Effector memory CD8-positive, alpha-beta T cell (primary cell): Measurements from ENCODE around the gene SERP1.

Experiments
- ATAC-seq: fragments of 150-1000 bp; cut with Tn5 transposase; replicated peaks from 2 replicates; pipeline ENCODE4 v1.10.0; 2021; ENCODE audit warnings: mild to moderate bottlenecking, moderate library complexity
- DNase-seq, 3 experiments: peaks; one replicate each; pipeline ENCODE4 v3.0.0; 2021
- H3K27ac Mint-ChIP-seq, 2 donors: one replicate each; pipeline ENCODE4 v1.8.0; 2022; ENCODE audit warnings: mild to moderate bottlenecking in 2 of 2, mixed read lengths in 2 of 2, moderate library complexity in 2 of 2
- H3K27me3 Mint-ChIP-seq, 2 donors: one replicate each; pipeline ENCODE4 v1.8.0; 2022; ENCODE audit warnings: mixed read lengths in 2 of 2
- H3K36me3 Mint-ChIP-seq: one replicate; pipeline ENCODE4 v1.8.0; 2022; ENCODE audit warnings: mild to moderate bottlenecking, moderate library complexity, mixed read lengths; ENCODE audit not compliant: insufficient read depth
- H3K4me1 Mint-ChIP-seq, 2 donors: one replicate each; pipeline ENCODE4 v1.8.0; 2022; ENCODE audit warnings: low read depth in 2 of 2, mixed read lengths in 2 of 2
- H3K4me3 Mint-ChIP-seq, 2 donors: one replicate each; pipeline ENCODE4 v1.8.0; 2022; ENCODE audit warnings: mild to moderate bottlenecking in 2 of 2, mixed read lengths in 2 of 2, moderate library complexity in 2 of 2
- H3K9me3 Mint-ChIP-seq, 2 donors: one replicate each; pipeline ENCODE4 v1.8.0; 2022; ENCODE audit warnings: mixed read lengths in 2 of 2

SERP1 gene

DNA sequence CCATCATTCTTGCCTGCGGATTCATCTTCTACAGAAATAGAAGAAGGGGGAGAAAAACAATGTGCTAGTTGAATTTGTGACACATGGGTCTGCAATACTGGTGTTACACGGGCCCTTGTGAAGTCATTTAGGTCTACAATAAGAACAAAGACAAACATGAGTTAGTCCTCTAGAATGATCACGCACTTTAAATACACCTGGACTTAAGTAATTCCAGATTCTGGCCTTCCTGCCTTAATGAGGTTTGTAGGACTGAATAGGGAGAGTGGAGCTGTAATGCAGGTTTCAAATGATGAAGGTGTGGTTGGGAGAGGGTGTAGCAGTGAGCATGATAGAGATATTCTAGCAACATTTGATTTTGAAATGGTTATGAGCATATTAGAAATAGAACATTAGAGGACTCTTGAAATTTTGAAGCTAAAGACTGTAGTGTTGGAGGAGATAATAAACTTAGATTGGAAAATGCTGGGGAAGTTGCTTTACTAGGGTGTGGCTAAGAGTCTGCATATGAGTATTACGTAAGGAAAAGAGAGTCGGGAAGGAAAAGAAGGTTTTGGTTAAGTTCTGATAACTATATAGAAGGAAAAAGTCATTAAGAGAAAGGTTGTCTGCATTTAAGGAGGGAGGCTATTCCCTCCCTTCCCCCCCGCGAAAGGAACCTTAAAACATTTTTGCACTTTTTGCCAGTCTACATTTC, 897 bp upstream of the SERP1 start:
- Mint-ChIP-seq H3K9me3 (no peaks in the 10 kb centered on the region), H3K36me3 (peaks cover 41% of the 10 kb centered on the region), H3K4me1 (peaks cover 23 to 42% of the 10 kb centered on the region in 2 donors), H3K27me3 (no peaks in the 10 kb centered on the region), H3K27ac (peak overlapping the region; percentile 94 to 97), H3K4me3 (peak overlapping the region; percentile 87 to 92)
- DNase-seq (no peak), ATAC-seq (no peak)

DNA sequence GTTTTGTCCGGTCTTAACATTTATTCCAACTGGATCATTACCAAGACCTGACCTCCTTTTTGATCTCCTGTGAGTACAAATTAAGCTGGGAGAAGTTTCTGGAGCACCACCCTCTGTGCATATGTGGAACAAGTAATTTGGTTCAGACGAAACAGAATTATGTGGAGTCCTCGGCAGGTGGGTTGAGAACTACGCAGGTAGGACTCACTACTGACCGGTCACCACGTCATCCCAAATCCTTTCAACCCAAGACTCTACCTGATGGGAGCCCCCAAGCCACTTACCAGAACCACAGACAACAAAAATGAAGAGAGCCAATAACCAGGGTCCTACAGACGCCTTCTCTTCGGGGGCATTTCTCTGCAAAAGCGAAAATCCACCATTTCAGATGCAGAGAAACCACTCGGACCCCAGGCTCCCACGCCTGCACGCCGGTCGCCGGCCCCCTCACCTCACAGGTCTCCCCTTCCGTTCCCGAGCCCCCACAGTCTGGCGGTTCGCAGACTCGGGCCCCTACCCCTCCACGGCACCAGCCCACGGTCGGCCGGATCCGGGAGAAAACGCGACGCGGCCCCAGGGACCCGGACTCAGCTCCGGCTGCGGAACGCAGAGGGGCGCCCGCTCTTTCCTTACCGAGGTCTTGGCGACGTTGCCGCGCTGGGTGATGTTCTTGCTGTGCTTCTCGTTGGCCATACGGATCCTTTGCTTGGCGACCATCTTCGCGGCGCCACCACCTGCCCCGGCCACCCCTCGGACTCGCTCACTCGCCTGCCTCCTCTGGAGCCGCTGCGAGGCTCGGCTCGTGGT, 674 bp downstream of the SERP1 start:
- ATAC-seq (peak; percentile 6), DNase-seq (peak in 1 of 3 experiments; percentile 26)
- Mint-ChIP-seq H3K27ac (peak overlapping the region; percentile 94 to 97), H3K4me3 (peak overlapping the region; percentile 87 to 92), H3K27me3 (no peaks in the 10 kb centered on the region), H3K36me3 (peaks cover 51% of the 10 kb centered on the region), H3K9me3 (no peaks in the 10 kb centered on the region), H3K4me1 (peaks cover 24 to 46% of the 10 kb centered on the region in 2 donors)

DNA sequence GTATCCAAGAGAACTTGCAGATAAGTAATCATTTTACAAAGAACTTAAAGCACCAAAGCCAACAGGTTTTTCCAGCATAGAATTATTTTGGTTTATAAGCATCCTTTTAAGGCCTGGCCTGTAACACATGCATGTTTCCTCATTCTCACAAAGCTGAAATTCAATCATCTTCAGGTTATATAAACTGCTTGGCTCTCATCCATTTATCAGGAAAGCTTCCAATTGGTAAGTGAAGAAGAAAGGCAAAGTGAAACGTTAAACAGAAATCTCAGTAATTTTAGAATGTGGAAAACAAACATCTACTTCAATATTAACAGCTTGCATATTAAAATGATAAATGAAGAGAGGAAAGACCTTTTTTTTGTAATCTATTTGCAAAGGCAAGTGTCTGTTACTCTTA, 1.6 kb downstream of the SERP1 start:
- Mint-ChIP-seq H3K4me1 (peaks cover 24 to 46% of the 10 kb centered on the region in 2 donors), H3K4me3 (peak overlapping the region; percentile 87 to 92), H3K27me3 (no peaks in the 10 kb centered on the region), H3K27ac (peak overlapping the region; percentile 94 to 97), H3K36me3 (peaks cover 51% of the 10 kb centered on the region), H3K9me3 (no peaks in the 10 kb centered on the region)
- DNase-seq = no peak
- ATAC-seq = no peak

DNA sequence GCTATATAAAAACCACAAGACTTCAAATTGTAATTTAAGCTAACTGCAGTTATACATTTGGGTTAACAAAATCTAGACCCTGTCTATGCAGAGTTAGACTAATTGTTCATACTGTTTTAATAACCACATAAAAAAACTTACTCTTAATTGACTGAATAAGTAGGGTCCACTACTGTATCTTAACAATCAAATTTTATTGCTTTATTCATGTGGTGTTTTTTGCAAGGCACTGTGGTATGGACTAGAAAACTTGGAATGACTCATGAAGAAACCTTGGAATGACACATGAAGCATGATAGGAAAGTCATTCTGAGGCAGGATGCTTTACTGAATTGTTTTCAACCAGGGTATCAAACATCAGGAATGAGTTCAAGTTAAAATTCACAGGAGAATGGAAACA, 2.3 kb downstream of the SERP1 start:
- no peaks in the 10 kb centered on the region for H3K27me3 Mint-ChIP-seq
- H3K36me3 Mint-ChIP-seq = peaks cover 51% of the 10 kb centered on the region
- DNase-seq (no peak), ATAC-seq (no peak)
- peaks cover 24 to 46% of the 10 kb centered on the region in 2 donors for H3K4me1 Mint-ChIP-seq
- peak overlapping the region; percentile 29 to 94 for H3K27ac Mint-ChIP-seq
- H3K4me3 Mint-ChIP-seq = peak overlapping the region; percentile 40 to 87
- no peaks in the 10 kb centered on the region for H3K9me3 Mint-ChIP-seq

DNA sequence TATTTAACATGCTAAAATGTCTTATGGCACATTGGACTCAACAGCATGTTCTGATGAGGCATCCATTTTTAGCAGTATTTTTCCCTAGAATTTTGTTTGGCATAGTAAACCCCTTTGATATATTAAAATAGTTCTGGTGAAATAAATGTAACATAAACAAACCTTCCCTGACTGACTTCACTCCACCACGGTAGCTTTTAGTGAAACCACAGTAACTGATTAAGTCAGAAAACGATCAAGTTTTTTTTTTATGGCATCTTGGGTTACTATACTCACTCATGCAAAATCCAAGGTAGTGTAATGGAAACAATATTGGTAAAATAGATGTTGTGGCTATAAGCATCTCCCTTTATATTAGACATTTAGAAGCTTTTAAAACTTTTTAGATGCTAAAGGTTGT, 2.8 kb downstream of the SERP1 start:
- DNase-seq = no peak
- peaks cover 24 to 46% of the 10 kb centered on the region in 2 donors for H3K4me1 Mint-ChIP-seq

DNA sequence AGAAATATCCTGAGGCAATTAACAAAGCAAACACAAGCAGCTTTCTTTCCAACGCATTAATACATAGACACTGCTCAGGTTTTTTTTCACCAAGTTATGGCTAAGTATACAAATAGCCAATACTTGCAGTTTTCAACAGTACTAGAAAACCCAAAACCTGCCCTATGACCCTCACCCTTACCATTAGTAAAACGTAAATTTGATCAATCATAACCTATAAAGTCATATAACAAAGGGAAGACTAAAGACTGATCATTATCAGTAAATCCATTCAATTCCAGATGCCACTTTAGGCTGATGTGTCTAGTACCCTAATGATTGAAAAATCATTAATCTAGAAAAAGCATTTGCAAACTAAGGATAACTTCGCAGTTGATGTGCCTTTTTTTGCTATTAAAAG, 3.2 kb downstream of the SERP1 start:
- Mint-ChIP-seq H3K27ac (peak overlapping the region in 1 of 2 donors; percentile 49), H3K9me3 (no peaks in the 10 kb centered on the region), H3K4me3 (no peak overlapping the region), H3K27me3 (no peaks in the 10 kb centered on the region), H3K36me3 (peaks cover 53% of the 10 kb centered on the region), H3K4me1 (peaks cover 21 to 43% of the 10 kb centered on the region in 2 donors)
- no peak for DNase-seq
- no peak for ATAC-seq

More for the DNA sequence above, 2.8 kb downstream of the SERP1 start:
- Mint-ChIP-seq H3K4me3 (no peak overlapping the region), H3K27me3 (no peaks in the 10 kb centered on the region), H3K27ac (peak overlapping the region; percentile 29 to 94), H3K36me3 (peaks cover 53% of the 10 kb centered on the region), H3K9me3 (no peaks in the 10 kb centered on the region)
- ATAC-seq = no peak

DNA sequence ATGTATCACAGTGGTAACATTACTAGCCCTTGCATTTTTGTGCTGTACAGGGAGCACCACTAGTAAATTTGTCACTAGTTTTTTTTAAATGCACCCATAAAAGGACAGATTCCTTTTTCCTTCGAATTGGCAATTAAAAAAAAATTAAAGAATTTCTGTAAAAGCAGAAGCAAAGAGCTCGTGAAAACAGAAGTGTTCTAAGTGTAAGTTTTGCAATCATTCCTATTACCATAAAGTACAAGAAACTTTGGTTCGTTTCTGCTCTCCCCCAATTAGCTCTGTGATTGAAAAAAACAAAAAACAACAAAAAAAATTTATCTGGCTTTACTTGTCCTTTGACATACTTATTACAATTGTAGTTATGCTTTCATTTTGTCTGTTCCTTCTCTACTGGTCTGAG, 5.3 kb downstream of the SERP1 start:
- Mint-ChIP-seq H3K27ac (peak overlapping the region; percentile 32 to 80), H3K9me3 (no peaks in the 10 kb centered on the region), H3K36me3 (peaks cover 39% of the 10 kb centered on the region), H3K4me3 (peak overlapping the region in 1 of 2 donors; percentile 5), H3K4me1 (peaks cover 15 to 35% of the 10 kb centered on the region in 2 donors), H3K27me3 (no peaks in the 10 kb centered on the region)
- DNase-seq (no peak), ATAC-seq (no peak)

DNA sequence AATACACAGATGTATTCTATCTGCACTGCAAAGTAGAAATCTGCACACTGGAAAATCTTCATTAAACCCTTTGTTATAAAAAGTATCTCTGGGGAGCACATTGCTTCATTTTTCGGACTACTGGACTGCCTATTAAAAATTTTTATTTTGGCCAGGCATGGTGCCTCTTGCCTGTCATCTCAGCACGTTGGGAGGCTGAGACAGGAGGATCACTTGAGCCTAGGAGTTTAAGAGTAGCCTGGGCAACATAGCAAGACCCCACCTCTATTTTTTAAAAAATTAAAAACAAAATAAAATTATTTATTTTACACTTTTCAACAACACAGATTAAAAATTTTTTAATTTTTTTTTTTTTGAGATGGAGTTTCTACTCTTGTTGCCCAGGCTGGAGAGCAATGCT, 6.0 kb downstream of the SERP1 start:
- no peak for ATAC-seq
- no peak overlapping the region for H3K27ac Mint-ChIP-seq

DNA sequence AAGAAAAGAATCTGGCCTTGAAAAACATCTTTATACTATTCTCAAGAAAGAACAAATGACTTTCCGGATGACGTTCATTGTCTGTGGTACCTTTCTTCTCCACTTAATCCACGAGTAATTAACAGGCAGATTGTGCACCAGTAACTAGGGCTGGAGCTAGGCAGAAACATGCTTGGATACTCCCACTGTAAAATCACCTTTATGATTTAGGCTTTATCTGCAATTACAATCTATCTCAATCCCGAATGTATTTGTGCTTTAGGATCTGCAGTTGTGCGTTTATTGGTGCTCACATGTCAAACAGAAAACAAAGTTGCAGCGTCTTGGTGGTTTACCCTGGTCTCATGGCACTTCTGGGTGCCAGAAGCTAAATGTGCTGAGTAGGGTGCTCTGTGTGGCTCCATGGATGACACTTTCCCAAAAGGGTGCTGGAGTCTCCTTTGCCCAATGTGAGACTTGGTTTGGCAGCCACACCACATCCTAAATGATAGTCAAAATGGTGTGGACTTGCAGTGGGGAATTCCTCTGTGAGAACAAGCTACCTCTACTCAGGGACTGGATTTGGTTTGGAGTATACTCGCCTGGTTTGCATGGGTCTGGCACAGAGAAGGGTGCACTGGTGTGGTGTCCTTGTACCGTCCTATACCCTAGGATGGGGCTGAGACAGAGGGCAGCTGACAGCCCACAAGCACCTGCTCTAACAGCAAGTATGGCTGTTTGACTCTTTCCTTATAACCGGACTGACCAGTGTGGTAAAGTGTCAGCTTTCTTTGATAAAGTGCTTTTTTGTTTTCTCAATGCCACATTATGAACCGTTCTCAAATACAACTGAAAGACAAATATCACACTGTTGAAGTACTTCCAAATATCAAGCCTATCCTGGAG, 7.7 kb downstream of the SERP1 start:
- ATAC-seq (no peak), DNase-seq (no peak)
- Mint-ChIP-seq H3K4me1 (peaks cover 6 to 18% of the 10 kb centered on the region in 2 donors), H3K9me3 (no peaks in the 10 kb centered on the region), H3K4me3 (no peak overlapping the region), H3K27ac (peak overlapping the region; percentile 32 to 59), H3K27me3 (no peaks in the 10 kb centered on the region), H3K36me3 (peaks cover 23% of the 10 kb centered on the region)

More for the DNA sequence above, 6.0 kb downstream of the SERP1 start:
- Mint-ChIP-seq H3K36me3 (peaks cover 32% of the 10 kb centered on the region), H3K4me3 (no peak overlapping the region), H3K27me3 (no peaks in the 10 kb centered on the region), H3K9me3 (no peaks in the 10 kb centered on the region), H3K4me1 (peaks cover 12 to 33% of the 10 kb centered on the region in 2 donors)
- no peak for DNase-seq

DNA sequence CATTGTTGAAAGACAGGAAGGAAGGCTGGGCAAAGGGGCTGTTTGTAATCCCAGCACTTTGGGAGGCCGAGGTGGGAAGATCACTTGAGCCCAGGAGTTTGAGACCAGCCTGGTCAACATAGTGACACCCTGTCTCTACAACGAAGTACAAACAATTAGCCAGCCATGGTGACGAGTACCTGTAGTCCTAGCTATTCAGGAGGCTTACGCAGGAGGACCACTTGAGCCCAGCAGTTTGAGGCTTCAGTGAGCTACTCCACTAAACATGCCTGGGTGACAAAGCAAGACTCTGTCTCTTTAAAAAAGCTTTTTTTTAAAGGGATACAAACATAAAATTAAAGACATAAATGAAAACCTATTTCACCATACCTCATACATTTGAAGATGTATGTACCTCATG, 11.1 kb downstream of the SERP1 start:
- peaks cover 2% of the 10 kb centered on the region for H3K36me3 Mint-ChIP-seq
- no peak overlapping the region for H3K4me3 Mint-ChIP-seq
- H3K27me3 Mint-ChIP-seq = no peaks in the 10 kb centered on the region
- H3K27ac Mint-ChIP-seq = no peak overlapping the region
- H3K9me3 Mint-ChIP-seq = no peaks in the 10 kb centered on the region
- DNase-seq (no peak), ATAC-seq (no peak)
- no peaks in the 10 kb centered on the region for H3K4me1 Mint-ChIP-seq

DNA sequence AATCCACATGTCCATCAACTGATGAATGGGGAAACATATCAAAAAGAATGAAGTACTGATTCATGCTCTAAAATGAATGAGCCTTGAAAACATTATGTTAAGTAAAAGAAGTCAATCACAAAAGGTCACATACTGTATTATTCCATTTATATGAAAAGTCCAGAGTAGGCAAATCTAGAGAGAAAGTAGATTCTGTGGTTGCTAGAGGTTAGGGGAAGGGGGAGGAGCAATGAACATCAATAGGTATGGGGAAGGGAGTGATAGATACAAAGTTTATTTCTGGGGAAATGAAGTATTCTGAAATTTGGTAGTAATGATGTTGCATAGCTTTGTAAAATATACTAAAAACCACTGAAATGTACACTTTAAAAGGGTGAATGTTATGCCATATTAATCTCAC, 14.5 kb downstream of the SERP1 start:
- DNase-seq = no peak
- Mint-ChIP-seq H3K27me3 (no peaks in the 10 kb centered on the region), H3K4me3 (no peak overlapping the region), H3K36me3 (no peaks in the 10 kb centered on the region), H3K27ac (no peak overlapping the region), H3K4me1 (no peaks in the 10 kb centered on the region), H3K9me3 (no peaks in the 10 kb centered on the region)
- no peak for ATAC-seq

DNA sequence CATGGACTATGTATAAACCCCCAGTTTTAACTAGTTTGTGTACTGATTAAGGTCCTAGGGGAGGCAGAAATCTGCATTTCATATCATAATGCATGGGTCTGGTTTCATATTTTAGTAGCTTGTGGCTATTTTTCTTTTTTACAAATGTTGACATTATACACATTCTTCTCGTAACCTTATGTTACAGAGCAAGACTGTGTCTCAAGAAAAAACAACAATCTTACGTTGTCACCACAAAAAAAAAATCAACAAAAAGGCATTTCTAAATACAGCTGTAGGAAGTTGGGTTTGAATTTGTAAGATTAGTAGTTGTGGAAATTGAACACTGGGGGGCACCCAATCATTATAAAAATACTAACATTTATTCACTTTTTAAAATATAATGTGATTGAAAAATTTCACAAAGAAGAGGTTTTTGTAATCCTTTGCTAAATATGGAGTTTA, 17.9 kb downstream of the SERP1 start:
- Mint-ChIP-seq H3K36me3 (no peaks in the 10 kb centered on the region), H3K4me1 (no peaks in the 10 kb centered on the region), H3K27ac (no peak overlapping the region), H3K9me3 (no peaks in the 10 kb centered on the region), H3K4me3 (no peak overlapping the region), H3K27me3 (no peaks in the 10 kb centered on the region)
- no peak for DNase-seq
- peak; percentile 56 for ATAC-seq
